ENCODE data around the gene APOL3. TPM values are rescaled to one million over a fixed set of nuclear protein-coding genes. Genes with fewer than 3 reads are reported as not detected.

The APOL3 gene
- total RNA-seq, 1 experiment from 2014 or later = not detected

- no peak overlapping the region for H3K4me2 ChIP-seq (ENCODE audit: insufficient read depth, insufficient read length, low read length)
Measured at GRCh38 chr22:36156119-36156514, 4.4 kb downstream of the APOL3 start.

More at GRCh38 chr22:36156119-36156514, 4.4 kb downstream of the APOL3 start:
- H3K4me1 ChIP-seq (ENCODE audit: insufficient read depth, low read length) = peaks cover 2% of the 10 kb centered on the region; the same call in 1 of the 2 replicates
- H2BK12ac ChIP-seq (ENCODE audit: insufficient read length, low read depth, low read length) = no peak overlapping the region
- H3K14ac ChIP-seq (ENCODE audit: insufficient read depth, low read length) = no peak overlapping the region
- H2BK5ac ChIP-seq (ENCODE audit: insufficient read length, low read length) = no peak overlapping the region
- no peaks in the 10 kb centered on the region for H3K9me3 ChIP-seq (ENCODE audit: control insufficient read depth, low read depth, low read length)
- H3K9ac ChIP-seq (ENCODE audit: extremely low read depth, insufficient read length, low read length) = no peak overlapping the region
- H3K9me3 Mint-ChIP-seq = peaks cover 3 to 5% of the 10 kb centered on the region in 2 experiments; a peak in 3 of 5 replicates
- no peak overlapping the region for H2BK15ac ChIP-seq (ENCODE audit: low read depth, low read length)
- H3K4me3 Mint-ChIP-seq = no peak overlapping the region
- H3K27me3 Mint-ChIP-seq (ENCODE audit: low read depth) = peaks cover 7% of the 10 kb centered on the region
- TF ChIP-seq CTCF (conservative IDR thresholded peaks at IDR 0.05) = no peak
- no peak overlapping the region for H3K18ac ChIP-seq (ENCODE audit: insufficient read length, low read depth, low read length)
- no peak overlapping the region for H2AK5ac ChIP-seq (ENCODE audit: insufficient read length, low read length)
- H3K23ac ChIP-seq (ENCODE audit: insufficient read length, low read depth, low read length) = no peak overlapping the region
- no peaks in the 10 kb centered on the region for H3K27me3 ChIP-seq (ENCODE audit: insufficient read depth, low read length)
- no peaks in the 10 kb centered on the region for H3K23me2 ChIP-seq (ENCODE audit: insufficient read length, low read depth, low read length, poor library complexity, severe bottlenecking)
- no peak overlapping the region for H4K8ac ChIP-seq (replicated peaks; ENCODE audit: insufficient read length, low read depth, low read length)
- DNase-seq = no peak
- no peak overlapping the region for H3K27ac ChIP-seq (ENCODE audit: insufficient read length, low read depth, low read length)
- H3K27ac Mint-ChIP-seq = peak overlapping the region in 2 of 3 experiments; percentile 55 to 79; a peak in 1 of 7 replicates
- H2AFZ ChIP-seq (ENCODE audit: low read length) = no peak overlapping the region
- H3T11ph ChIP-seq (ENCODE audit: low read length) = no peak overlapping the region
- no peak overlapping the region for H2BK120ac ChIP-seq (ENCODE audit: low read depth, low read length, poor library complexity, severe bottlenecking)
- no peaks in the 10 kb centered on the region for H3K79me2 ChIP-seq (ENCODE audit: insufficient read depth, low read length)
- no peaks in the 10 kb centered on the region for H4K20me1 ChIP-seq (ENCODE audit: control insufficient read depth, insufficient read depth, insufficient read length)
- H3K79me1 ChIP-seq (ENCODE audit: insufficient read depth, low read depth, low read length, poor library complexity, severe bottlenecking) = no peaks in the 10 kb centered on the region
- no CpG with 5 or more reads among the region's 8 CpGs for WGBS (ENCODE audit: extremely low coverage, insufficient read length, low lambda C conversion rate)
- H3K56ac ChIP-seq (ENCODE audit: insufficient read length, low read depth, low read length) = no peak overlapping the region
- H2BK20ac ChIP-seq (ENCODE audit: low read depth, low read length, poor library complexity, severe bottlenecking) = no peak overlapping the region
- no peak overlapping the region for H4K91ac ChIP-seq (ENCODE audit: insufficient read length, low read depth, low read length)
- no peak overlapping the region for H3K4ac ChIP-seq (ENCODE audit: low read depth, low read length)
- peaks cover 20 to 29% of the 10 kb centered on the region in 2 experiments for H3K4me1 Mint-ChIP-seq
- H4K5ac ChIP-seq (ENCODE audit: insufficient read length, low read depth, low read length) = no peak overlapping the region
- H3K36me3 Mint-ChIP-seq (ENCODE audit: insufficient read depth in 1 of 3, low read depth in 3 of 3) = peaks cover 0 to 8% (median 4%) of the 10 kb centered on the region in 3 experiments; a peak in 3 of 7 replicates
